Measurements from ENCODE around the gene RBM42.
"Not testable (repeated sequence)": the region's sequence is repeated elsewhere in the genome, so short reads cannot be mapped to it uniquely, and the experiment has no call there.

Gene RBM42

DNA sequence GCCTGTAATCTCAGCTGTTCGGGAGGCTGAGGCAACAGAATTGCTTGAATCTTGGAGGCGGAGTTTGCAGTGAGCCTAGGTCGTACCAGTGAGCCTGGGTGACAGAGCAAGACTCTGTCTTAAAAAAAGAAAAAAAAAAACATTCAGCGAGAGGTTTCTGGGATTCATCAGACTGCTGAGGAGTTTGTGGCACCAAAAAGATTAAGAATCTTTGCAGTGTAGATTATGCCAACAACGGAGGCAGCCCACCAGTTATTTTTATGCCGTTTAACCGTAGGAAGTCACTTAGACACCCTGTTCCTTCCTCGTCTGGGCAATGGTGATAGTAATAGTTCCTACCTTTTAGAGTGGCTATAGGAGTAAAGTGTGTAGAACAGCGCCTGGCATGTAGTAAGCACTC, 21.7 kb downstream of the RBM42 start:
- no peak overlapping the region for H3K4me3 ChIP-seq
- TF ChIP-seq, protein P1, sequence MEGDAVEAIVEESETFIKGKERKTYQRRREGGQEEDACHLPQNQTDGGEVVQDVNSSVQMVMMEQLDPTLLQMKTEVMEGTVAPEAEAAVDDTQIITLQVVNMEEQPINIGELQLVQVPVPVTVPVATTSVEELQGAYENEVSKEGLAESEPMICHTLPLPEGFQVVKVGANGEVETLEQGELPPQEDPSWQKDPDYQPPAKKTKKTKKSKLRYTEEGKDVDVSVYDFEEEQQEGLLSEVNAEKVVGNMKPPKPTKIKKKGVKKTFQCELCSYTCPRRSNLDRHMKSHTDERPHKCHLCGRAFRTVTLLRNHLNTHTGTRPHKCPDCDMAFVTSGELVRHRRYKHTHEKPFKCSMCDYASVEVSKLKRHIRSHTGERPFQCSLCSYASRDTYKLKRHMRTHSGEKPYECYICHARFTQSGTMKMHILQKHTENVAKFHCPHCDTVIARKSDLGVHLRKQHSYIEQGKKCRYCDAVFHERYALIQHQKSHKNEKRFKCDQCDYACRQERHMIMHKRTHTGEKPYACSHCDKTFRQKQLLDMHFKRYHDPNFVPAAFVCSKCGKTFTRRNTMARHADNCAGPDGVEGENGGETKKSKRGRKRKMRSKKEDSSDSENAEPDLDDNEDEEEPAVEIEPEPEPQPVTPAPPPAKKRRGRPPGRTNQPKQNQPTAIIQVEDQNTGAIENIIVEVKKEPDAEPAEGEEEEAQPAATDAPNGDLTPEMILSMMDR (IDR thresholded peaks at IDR 0.05) = no peak
- H3K27ac ChIP-seq = no peak overlapping the region
- DNase-seq (ENCODE audit: low spot score) = no peak

DNA sequence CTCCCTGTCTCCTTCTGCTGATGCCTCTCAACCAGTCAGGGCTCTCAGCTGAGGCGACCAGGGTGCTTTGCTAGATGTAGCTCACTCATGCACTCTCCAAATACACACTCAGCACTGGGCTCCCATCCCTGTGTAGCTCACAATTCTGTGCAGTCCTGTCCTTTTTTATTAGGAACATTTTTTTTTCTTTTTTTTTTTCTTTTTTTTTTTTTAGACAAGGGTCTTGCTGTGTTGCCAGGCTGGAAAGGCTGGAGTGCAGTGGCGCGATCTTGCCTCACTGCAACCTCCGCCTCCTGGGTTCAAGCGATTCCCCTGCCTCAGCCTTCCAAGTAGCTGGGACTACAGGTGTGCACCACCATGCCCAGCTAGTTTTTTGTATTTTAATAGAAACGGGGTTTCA, 26.0 kb downstream of the RBM42 start:
- DNase-seq (ENCODE audit: low spot score); H3K27ac ChIP-seq; H3K4me3 ChIP-seq: not testable (repeated sequence)

DNA sequence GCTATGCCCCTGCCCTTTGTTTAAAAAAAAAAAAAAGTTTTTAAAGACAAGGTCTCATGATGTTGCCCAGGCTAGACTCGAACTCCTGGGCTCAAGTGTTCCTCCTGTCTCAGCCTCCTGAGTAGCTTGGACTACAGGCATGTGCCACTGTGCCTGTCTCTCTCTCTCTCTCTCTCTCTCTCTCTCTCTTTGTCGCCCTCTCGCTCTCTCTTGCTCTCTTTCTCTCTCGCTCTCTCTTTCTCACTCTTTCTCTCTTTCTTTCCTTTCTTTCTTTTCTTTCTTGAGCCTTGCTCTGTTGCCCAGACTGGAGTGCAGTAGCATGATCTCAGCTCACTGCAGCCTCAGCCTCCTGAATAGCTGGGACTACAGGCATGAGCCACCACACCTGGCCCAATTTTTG, 26.8 kb downstream of the RBM42 start:
- Histone ChIP-seq H3K4me3 (no peak overlapping the region), H3K27ac (no peak overlapping the region)
- TF ChIP-seq, protein P1 (IDR thresholded peaks at IDR 0.05) = no peak
- no peak for DNase-seq (ENCODE audit: low spot score)

DNA sequence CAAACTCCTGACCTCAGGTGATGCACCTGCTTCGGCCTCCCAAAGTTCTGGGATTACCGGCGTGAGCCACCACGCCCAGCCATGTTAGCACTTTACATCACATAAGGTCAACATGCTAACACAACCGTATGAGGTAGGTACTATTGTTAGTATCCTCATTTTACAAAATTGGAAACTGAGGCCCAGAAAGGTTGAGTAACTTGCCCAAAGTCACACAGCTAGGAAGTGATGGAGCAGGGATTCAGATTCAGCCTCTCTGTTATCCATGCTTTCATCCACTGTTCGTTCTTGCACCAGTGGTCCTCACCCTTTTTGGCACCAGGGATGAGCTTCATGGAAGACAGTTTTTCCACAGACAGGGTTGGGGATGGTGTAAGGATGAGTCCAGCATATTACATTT, 27.9 kb downstream of the RBM42 start:
- TF ChIP-seq, protein P1 (IDR thresholded peaks at IDR 0.05) = no peak
- no peak overlapping the region for H3K27ac ChIP-seq
- H3K4me3 ChIP-seq = no peak overlapping the region
- DNase-seq (ENCODE audit: low spot score) = no peak

DNA sequence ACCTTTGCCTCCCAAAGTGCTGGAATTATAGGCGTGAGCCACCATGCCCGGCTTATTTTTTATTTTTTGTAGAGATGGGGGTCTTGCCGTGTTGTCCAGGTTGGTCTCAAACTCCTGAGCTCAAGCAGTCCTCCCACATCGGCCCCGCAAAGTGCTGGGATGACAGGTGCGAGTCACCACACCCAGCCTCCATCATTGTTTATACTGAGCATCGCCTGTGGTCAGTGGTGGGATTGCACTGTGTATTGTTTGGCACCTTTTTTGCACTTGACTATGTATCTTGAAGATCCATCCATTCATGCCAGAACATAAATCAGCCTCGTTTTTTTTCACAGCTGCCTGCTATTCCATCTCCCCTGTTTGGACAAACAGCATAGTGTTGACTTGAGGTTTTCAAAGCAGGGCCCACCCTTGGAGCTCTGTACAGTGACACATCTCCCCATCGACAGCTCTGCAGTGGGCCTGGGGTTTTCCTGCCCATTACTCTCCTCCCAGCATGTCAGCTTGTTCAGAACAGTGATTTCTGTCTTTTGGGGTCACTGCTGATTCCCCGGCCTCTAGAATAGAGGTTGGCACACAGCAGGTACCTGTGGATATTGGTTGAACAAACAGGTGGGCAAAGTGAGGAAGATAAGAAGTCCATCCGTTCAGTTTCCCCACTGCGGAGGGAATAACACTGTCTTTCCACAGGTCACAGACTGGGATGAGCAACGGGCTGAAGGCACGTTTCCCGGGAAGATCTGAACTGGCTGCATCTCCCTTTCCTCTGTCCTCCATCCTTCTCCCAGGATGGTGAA, 29.3 kb downstream of the RBM42 start:
- TF ChIP-seq, protein P1 (IDR thresholded peaks at IDR 0.05) = no peak
- Histone ChIP-seq H3K27ac (no peak overlapping the region), H3K4me3 (no peak overlapping the region)
- DNase-seq (ENCODE audit: low spot score) = no peak

DNA sequence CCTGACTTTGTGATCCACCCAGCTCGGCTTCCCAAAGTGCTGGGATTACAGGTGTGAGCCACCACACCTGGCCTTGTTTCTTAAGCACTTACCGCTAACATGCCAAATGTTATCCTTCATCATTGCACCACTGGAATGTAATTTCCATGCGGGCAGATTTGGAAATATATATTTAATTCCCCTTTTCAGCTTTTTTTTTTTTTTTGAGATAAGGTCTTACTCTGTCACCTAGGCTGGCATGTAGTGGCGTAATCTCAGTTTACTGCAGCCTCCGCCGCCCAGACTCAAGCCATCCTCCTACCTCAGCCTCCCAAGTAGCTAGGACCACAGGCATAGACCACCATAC, 33.1 kb downstream of the RBM42 start:
- TF ChIP-seq, protein P1 (IDR thresholded peaks at IDR 0.05) = no peak
- no peak for DNase-seq (ENCODE audit: low spot score)
- no peak overlapping the region for H3K27ac ChIP-seq
- H3K4me3 ChIP-seq = no peak overlapping the region

DNA sequence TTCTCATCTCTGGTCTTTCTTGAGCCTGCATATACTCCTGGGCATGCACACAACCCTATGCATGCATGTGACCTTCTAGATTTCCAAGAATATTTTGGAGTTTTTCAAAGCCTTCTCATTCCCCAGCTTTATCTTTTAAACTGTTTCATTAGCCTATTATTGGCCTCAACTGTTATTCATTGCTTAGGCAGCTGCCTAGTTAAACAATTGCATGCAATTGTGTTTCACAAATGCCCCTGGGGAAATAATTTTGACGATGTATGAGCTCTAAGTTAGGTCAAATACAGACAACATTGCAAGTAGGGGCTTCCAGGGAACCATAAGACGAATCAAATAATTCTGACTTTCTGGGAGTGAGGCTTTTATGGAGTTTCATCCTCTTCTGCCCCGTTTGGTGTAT, 35.1 kb downstream of the RBM42 start:
- no peak for DNase-seq (ENCODE audit: low spot score)
- Histone ChIP-seq H3K27ac (no peak overlapping the region), H3K4me3 (no peak overlapping the region)
- TF ChIP-seq, protein P1 (IDR thresholded peaks at IDR 0.05) = no peak
